Progenitor cell of endocrine pancreas (in vitro differentiated cells): Measurements from ENCODE around the gene GRB10. TPM values are rescaled to one million over a fixed set of nuclear protein-coding genes. Genes with fewer than 3 reads are reported as not detected.

Experiments used
- DNase-seq: peaks from one replicate; pipeline ENCODE4 v3.0.0; 2021; ENCODE audit warnings: low spot score; ENCODE audit not compliant: unreplicated experiment
- H3K27ac Mint-ChIP-seq: 2 replicates; pipeline ENCODE4 v1.8.0; 2021; ENCODE audit warnings: mild to moderate bottlenecking, moderate library complexity, mixed read lengths
- H3K27me3 Mint-ChIP-seq: 2 replicates; pipeline ENCODE4 v1.8.0; 2021; ENCODE audit warnings: mixed read lengths
- H3K36me3 Mint-ChIP-seq: 2 replicates; pipeline ENCODE4 v1.8.0; 2022; ENCODE audit warnings: mixed read lengths; ENCODE audit not compliant: insufficient read depth
- H3K4me1 Mint-ChIP-seq: 2 replicates; pipeline ENCODE4 v1.8.0; 2021; ENCODE audit warnings: low read depth, mixed read lengths
- H3K4me3 Mint-ChIP-seq: 2 replicates; pipeline ENCODE4 v1.8.0; 2021; ENCODE audit warnings: low read depth, mild to moderate bottlenecking, moderate library complexity, mixed read lengths
- H3K9me3 Mint-ChIP-seq: 2 replicates; pipeline ENCODE4 v1.8.0; 2021; ENCODE audit warnings: low read depth, mixed read lengths
- CTCF ChIP-seq: fragments of 200-600 bp; sonication (generic); IDR thresholded peaks from one replicate; pipeline ENCODE4 v1.5.0; 2021; ENCODE audit warnings: antibody characterized with exemption, mild to moderate bottlenecking; ENCODE audit not compliant: unreplicated experiment
- total RNA-seq: library from RNA; stranded (reverse); gene quantifications from 2 replicates; pipeline ENCODE4 v1.2.1, GENCODE V29; 2021

GRB10 gene
- total RNA-seq, 1 donor from 2014 or later = 58.4 TPM

DNA sequence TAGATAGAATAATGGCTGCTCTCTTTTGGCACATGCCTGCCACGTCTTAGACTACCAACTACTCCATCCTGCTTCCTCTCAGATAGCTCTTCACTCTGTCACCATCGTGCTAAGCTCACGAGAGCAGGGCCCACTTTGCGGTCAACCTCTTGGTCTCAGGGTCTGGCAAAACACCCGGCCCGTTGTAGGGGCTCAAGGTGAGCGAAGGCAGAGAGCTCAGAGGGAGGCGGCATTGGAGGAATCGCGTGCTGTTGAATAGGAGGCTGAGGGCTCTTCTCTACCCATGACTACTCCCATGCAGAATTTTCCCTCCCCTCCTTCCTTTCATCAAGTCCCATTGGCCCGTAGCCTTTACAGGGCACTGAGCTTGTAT, 116.6 kb downstream of the GRB10 start:
- Mint-ChIP-seq H3K4me3 (no peak overlapping the region), H3K4me1 (peaks cover 3% of the 10 kb centered on the region), H3K36me3 (peaks cover 20% of the 10 kb centered on the region), H3K9me3 (no peaks in the 10 kb centered on the region), H3K27ac (no peak overlapping the region), H3K27me3 (no peaks in the 10 kb centered on the region)
- TF ChIP-seq CTCF = no peak
- no peak for DNase-seq

- Mint-ChIP-seq H3K27me3 (no peaks in the 10 kb centered on the region), H3K4me3 (no peak overlapping the region), H3K9me3 (no peaks in the 10 kb centered on the region), H3K4me1 (peaks cover 3% of the 10 kb centered on the region), H3K27ac (peak overlapping the region; percentile 49), H3K36me3 (peaks cover 15% of the 10 kb centered on the region)
- DNase-seq = no peak
- no peak for TF ChIP-seq CTCF
Observed at GRCh38 chr7:50665403-50666123, 117.1 kb downstream of the GRB10 start.

- TF ChIP-seq CTCF = no peak
- peaks cover 3% of the 10 kb centered on the region for H3K4me1 Mint-ChIP-seq
- no peaks in the 10 kb centered on the region for H3K27me3 Mint-ChIP-seq
- DNase-seq = no peak
- H3K36me3 Mint-ChIP-seq = peaks cover 14% of the 10 kb centered on the region
- H3K9me3 Mint-ChIP-seq = no peaks in the 10 kb centered on the region
- H3K27ac Mint-ChIP-seq = no peak overlapping the region
- H3K4me3 Mint-ChIP-seq = no peak overlapping the region
Observed at GRCh38 chr7:50664937-50665336, 117.8 kb downstream of the GRB10 start.

GRCh38 chr7:50664461-50664922, 118.2 kb downstream of the GRB10 start:
- TF ChIP-seq CTCF = no peak
- DNase-seq = no peak
- Mint-ChIP-seq H3K27ac (no peak overlapping the region), H3K27me3 (no peaks in the 10 kb centered on the region), H3K9me3 (no peaks in the 10 kb centered on the region), H3K36me3 (peaks cover 17% of the 10 kb centered on the region), H3K4me1 (peaks cover 3% of the 10 kb centered on the region), H3K4me3 (no peak overlapping the region)

DNA sequence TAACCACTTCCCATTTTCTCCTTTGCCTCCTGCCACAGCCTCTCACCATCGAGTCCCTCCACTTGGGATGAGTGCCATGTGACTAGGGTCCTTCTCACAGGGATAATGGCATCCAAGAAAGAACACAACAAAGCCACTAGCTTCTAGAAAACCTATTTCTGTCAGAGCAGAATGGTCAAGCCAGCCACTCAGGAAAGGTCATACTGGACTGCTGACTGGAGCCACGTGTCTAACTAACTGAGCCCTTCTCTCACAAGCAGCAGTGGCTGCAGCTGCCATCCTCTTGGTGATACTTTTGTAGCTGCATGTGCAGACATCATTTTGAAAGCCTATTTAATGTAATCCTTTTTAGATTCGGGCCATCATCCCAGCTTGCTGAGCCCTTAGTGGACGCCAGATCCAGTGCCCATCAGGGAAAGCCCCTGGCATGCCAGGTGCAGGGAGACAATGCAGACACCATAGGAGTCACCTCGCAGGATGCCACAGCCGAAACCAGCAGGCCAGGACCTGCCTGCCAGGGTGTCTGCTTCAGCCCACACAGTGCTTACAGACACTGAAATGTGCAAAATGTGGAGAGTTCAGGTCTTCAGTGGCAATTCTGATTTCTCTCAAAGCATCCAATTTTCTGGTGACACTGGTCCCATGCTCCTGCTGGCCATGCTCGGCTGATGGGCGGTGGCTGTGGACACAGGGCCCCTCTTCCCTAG, 119.1 kb downstream of the GRB10 start:
- no peak for DNase-seq
- Mint-ChIP-seq H3K4me3 (no peak overlapping the region), H3K27me3 (no peaks in the 10 kb centered on the region), H3K36me3 (peaks cover 16% of the 10 kb centered on the region), H3K27ac (no peak overlapping the region), H3K9me3 (no peaks in the 10 kb centered on the region), H3K4me1 (peaks cover 3% of the 10 kb centered on the region)
- TF ChIP-seq CTCF = no peak
